HEK293 (cell line): Measurements from ENCODE around the gene STK32C.

Experiments used
- CTCF ChIP-seq: fragments of 450-650 bp; formaldehyde crosslinking; IDR thresholded peaks from 2 replicates; pipeline ENCODE4 v1.5.1; 2016; ENCODE audit warnings: missing biosample characterization, missing genetic modification characterization
- ZNF416 ChIP-seq: fragments of 450-650 bp; formaldehyde crosslinking; IDR thresholded peaks from 2 replicates; pipeline ENCODE4 v1.5.1; 2016; ENCODE audit warnings: missing biosample characterization, missing genetic modification characterization

- TF ChIP-seq CTCF (tag by site-specific recombination) = no peak
- TF ChIP-seq ZNF416 (tag by site-specific recombination) = no peak
Measured at GRCh38 chr10:132258423-132258822, 49.3 kb downstream of the STK32C start.
